ENCODE data around the gene RELL1.

Gene RELL1

DNA sequence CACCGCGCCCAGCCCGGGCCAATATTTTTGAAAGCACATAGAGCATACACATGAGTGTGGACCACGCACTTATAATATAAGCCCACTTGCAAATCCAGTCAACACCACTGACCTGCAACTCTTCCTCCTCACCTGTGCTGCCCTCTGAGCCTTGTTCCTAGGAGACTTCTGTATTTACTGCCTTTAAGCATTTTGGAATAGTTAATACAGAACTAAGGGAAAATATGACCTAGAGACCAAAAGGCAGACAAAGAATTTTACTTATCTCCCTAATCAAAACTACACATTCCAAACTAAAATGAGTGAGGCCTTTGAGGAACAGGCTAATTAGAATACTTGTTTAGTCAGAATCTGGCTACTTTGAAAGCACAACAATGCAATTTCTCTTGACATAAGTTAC, 89.1 kb downstream of the RELL1 start:
- DNase-seq (ENCODE audit: low spot score), result no peak

DNA sequence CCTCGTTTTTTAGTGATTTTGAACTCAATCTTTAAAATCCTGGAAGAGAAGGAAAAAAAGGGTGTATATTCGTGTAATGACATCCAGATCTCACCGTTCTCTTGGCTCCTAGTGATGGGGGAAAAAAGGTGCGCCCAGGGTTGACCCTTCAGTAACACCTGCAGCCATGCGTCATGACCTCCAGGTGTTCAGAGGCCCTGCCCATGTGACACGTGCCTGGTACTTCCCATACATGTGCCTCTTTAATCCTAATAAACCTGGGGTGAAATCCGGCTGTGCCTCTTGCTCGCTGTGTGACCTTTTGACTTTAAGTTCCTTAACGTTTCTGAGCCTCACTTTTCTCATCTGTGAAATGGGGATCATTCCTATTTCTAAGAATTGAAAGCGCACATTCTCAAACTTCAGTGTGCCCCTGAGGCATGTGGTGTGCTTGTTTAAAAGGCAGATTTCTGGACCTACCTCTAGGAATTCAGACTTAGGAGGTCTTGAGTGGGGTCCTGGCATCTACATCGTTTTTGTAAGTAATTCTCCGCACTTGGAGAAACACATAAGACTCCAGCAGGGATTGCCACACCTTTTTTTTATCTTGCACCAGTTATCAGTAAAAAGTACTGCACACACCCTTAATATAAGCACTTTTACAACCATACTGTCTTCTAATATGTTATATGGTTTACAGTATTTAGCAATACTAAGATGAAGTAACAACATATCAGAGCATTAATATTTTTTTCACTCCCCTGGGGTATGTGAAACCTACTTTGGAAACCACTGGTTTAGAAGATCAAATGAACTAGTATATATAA, 90.1 kb downstream of the RELL1 start:
- no peak for DNase-seq (ENCODE audit: low spot score)

DNA sequence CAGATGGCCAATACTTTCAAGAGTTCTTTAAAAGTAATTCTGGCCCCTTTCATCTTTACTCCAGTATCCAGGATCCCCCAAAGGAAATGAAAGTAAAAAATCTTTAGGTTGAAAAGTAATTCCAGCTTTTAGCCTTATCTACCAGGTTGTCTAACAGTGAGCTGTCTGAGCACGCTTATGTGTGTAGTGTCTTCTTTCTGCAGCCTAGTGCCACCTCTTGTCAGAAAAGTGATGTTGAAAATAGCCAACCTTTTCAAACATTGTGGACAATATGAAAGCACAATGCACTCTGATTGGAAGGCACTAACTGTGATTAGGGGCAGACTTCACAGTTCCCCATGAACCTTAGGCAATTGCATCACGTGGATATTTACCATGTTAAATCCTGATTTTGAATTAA, 92.1 kb downstream of the RELL1 start:
- no peak for DNase-seq (ENCODE audit: low spot score)

DNA sequence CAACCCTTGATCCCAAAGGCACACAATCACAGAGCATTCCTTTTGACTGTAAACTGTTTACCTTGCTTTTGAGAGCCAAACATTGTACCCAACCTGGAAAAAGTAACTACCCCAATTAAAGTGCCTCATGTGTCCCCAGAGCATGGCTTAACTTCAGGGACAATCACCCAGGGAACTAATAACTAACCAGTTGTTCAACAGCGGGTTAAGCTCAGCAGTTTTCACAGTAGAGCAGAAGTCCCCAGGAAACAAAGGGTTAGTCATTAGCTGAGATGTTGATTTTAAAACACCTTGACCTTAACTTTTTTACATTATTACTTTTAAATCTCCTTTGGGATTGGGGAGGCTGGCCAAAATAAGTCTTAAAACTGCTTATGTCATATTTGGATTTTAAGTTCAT, 94.8 kb downstream of the RELL1 start:
- DNase-seq (ENCODE audit: low spot score), result no peak

DNA sequence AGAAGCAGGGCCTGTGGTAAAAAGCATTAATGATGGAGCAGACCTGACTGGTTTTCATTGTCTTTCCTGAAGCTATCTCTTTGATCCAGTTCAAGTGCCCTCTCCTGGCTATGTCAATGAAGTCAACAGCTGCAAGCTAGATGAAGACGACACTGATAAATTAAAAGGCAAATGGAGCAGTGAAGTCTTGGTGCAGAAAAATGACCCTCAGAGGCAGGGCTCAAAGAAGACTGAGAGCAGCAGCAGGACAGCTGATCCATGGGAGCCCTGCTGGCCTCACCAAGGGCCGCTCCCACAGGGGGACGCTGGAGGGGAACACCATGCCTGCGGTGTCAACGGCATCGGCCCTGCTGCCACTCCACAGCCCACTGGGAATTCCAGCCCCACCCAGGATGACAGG, 96.2 kb downstream of the RELL1 start:
- no peak for DNase-seq (ENCODE audit: low spot score)

DNA sequence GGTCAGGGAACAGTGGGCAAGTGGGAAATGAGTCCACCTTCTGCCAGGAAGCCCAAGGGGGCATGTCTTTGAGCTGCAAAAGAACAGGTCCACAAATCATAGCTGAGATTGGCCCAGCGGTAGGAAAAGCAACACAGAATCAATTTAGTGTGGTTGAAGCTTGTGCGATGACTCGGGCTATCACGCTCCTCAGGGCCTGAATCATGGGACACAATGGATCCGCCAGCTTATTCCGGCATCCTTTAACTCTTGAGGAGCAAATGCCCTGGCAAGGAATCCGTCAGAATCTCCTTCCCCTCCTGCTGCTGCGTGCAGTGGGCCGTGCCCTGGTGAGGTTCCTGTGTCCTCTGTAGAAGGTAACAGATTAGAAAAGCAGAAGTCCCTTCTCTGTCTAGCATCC, 98.0 kb downstream of the RELL1 start:
- no peak for DNase-seq (ENCODE audit: low spot score)

DNA sequence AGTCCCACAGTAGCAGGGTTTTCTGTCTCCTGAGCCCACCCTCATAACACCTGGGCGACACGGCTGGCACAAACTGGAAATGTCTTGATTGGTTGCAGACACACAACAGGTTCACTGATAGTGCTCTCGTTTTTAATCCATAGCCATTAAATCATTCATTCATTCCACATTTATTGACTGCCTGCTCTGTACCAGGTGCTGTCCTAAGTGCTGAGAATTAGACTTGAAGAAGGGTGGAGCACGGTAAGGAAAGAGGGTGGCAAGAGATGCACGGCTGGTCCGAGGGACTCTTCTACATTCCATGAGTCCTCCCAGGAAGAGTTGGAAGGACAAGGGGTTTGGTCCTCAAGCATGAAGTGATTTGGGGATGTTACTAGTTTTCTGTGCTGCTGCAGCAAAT, 100.0 kb downstream of the RELL1 start:
- no peak for DNase-seq (ENCODE audit: low spot score)

DNA sequence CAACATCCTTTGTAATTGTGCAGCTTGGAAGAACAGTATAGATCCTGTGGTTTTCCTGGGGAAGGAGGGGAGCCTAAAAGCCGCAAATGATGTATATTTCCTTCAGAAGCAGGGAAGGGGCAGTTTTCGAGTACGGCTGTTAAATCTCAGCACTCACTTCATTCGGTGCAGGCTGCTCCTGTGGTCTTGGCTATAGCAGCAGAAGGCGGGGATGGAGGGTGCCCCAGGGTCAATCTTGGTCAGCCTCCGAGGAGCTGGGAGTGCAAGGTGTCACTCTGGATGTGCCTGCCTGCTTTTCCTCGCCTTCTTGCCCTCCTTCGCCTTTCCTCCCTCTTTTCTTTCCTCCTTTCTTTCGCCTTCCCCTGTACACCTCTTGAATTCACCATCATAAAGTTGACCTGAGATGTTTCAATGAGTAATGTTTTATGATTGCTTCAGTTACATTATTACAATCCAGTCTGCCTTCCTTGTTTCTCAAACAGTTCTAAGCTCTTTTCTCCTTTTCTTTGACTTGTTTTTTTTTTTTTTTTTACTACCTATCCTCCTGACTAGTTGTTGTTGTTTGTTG, 101.6 kb downstream of the RELL1 start:
- DNase-seq (ENCODE audit: low spot score), result no peak

DNA sequence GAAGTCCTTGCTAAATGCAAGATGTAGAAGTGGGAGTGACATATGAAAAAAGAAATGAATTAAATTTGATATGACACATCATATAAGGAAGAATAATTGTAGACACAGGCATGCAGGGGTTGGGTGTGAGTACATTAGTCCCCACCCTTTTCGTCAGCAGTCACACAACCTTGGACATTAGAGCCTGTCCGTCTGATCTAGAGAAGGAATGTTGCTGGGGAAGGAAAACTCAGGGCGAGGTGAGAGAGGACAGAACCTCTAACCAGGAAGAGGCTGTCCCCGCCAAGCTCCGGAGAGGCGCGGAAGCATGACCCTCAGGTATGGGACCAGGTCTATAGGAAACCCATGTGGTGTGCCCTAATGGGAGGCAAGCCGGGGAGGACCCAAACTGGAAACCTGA, 102.1 kb downstream of the RELL1 start:
- DNase-seq (ENCODE audit: low spot score), result no peak

DNA sequence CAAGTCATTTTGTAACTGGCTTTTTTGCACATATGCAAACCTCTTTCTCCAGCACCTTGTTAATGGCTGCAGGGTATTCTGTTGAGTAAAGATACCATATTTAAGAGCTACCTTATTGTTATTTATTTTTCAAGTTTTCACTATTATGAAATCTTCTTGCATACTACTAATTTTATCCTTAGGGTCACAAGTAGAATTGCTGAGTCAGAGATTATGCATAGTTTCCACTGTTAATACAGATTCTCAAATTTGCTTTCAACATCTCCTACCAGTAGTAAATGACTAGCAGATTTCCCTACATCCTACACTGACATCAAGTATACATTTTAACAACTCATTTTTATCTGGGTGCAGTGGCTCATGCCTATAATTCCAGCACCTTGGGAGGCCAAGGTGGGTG, 112.6 kb downstream of the RELL1 start:
- no peak for DNase-seq (ENCODE audit: low spot score)

DNA sequence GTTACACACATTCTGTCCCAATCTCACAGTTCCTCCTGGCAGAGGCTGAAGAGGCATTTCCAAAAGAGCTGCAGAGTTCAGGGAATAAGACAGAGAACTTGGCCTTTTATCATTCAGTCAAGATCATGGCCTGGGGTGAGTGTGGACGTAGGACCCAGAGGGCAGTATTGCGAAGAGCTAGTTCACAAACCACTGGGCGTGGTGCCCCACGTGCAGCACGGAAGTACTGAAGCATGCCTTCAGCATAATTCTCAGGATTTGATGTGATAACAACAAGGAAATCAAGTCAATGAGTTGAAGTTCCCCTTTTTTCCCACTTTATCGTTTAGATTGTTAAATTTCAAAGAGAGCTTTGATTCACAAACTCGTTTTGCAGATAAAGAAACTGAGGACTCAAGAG, 117.7 kb downstream of the RELL1 start:
- DNase-seq (ENCODE audit: low spot score), result no peak

DNA sequence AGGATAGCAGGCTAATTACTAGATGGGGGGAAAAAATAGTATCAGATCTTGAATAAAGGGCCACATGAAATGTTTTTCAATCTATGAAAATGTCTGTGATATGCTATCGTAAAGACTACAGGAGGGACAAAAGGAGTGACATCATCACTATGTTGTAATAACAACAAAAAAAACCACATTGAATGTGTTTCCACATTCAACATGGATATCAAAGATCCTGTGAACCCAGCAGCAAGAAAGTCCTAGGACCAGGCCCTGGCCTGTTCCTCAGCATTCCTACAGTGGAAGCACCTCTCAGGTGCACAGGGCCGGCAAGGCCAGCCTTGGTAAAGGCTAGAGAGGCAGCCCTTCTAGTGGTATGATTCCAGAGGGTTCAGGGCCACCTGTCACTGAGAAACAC, 118.3 kb downstream of the RELL1 start:
- DNase-seq (ENCODE audit: low spot score), result no peak

DNA sequence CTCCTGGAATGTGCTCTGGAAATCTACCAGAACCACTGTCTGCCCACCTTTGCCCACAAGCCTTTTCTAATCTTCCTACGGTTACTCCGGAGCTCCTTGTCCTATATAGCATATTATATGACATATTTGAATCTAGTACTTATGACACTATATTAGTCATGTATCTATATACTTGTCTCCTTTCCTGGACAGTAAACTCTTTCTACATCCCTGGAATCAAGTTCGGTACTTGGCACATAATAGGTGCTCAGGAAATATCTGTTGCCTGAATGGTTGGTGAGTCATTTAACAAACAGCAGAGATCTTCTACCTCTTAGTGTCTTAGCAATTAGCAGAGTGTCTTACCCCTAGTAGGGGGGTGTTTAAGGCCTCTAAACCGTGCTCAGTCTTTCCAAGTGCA, 123.6 kb downstream of the RELL1 start:
- no peak for DNase-seq (ENCODE audit: low spot score)

DNA sequence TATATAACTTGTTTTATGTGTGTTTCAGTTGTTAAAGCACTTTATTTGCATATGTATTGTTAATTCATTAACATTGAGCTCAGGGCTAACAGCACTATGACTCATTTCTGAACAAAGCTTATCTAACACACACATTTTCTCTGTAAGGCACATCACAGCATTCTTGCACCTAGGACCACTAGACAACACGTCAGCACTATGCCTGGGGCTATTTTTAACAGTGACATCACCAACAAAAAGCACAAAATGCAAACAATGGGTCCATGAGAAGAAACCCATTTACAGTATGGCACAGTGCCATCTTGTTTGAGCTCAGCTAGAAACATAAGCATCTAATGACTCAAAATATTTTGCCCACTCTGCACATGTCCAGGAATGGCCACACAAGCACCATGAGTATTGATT, 124.4 kb downstream of the RELL1 start:
- DNase-seq (ENCODE audit: low spot score), result no peak

DNA sequence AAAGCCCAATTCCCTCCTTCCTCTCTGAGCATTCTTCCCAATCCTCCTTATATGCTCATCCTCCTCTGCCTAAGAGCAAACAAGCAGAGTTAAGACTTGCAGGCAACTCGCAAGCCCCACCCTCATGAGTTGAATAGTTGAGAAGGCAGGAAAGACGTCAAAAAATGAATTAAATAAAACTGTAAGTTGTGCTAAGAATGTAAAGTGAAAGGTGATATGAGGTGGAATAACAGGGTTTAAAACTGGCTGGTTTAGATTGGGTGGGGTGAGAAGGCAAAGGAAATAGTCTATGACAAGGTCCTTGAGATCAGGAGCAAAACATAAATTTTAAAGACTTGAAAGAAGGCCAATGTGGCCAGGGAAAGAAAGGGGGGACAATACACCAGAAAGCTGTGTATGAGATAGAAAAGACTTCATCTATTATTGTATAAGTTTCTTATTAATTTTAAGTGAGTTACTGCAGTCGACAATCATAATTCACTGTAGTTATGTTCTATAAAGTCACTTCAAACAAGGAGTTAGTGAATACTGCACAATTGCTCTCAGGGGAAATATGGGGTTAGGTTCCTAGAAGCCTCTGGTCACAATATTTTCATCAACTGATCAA, 124.9 kb downstream of the RELL1 start:
- no peak for DNase-seq (ENCODE audit: low spot score)
